DMS153 treated with DMSO at 0.1 percent for 48 hours (cell line): ENCODE results near the gene PCNX2.

Source experiments
- DNase-seq: peaks from one replicate; lab custom pipeline; 2025; ENCODE audit not compliant: unreplicated experiment; lab: John Stamatoyannopoulos, UW

PCNX2 gene

DNA sequence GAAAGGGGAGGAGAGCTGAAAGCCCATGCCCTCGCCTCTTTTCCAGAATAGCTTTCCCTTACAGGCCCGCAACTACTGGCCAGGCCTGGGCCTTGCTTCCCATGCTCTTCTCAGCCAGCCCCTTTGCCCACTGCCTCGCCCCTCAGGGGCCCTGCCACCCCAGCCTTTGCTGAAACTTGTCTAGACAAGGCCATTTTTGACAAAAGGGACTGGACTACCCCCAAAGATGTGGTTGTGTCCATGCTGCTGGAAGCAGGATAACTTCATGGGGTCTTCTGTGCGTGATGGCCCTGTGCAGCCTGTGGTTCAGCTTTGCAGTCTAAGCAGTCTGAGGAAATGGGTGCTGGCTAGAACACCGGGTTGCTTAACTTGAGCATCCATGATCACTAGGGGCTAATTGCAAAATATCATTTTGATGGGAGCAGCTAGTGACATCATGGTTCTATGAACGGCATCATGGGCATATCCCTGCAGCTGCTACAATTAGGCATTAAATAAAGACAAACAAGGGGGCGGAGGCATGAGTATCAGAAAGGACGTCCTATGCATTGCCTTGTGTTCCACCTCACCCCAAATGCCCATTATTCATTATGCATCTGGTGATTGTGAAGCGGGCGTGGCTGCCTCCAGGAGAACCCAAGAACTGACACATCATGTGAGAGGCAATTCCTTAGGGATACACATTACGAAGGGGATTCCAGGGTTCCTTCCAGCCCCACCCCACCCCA lies 308.3 kb downstream of the PCNX2 start:
- DNase-seq: no peak

GRCh38 chr1:232986527-232986922 lies 309.0 kb downstream of the PCNX2 start:
- no peak for DNase-seq

DNA sequence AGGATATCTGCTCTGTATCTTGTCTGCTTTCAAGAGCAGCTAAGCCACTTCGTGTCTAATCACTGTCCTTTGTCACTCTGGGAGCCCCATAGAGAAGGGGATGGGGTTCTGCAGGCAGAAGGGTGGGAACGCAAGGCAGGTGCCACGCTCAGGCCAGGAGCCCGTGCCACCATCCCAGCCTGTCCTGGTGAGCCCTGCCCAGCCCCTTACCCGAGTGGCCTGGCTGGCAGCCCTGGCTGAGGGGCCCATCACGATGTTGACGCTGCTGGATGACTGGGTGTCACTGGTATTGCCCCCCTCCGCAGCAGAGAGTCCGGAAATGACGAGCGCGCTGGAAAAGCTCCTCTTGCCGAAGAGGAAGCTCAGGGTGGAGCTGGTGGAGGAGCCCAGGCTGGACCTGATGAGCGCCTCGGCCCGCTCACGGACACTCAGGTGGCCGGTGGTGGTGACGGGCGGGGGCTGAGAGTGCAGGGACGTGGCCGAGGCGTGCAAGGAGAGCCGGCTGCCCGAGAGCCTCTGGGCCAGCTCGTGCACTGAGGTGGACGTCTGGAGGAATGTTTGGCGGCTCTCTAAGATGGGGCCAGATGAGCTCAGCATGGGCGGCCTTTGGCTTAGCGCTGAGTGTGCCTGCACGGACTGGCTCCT lies 309.5 kb downstream of the PCNX2 start:
- DNase-seq: no peak

- DNase-seq: no peak
These were observed 310.7 kb downstream of the PCNX2 start for GRCh38 chr1:232984577-232985425.

GRCh38 chr1:232983817-232984567 lies 311.5 kb downstream of the PCNX2 start:
- no peak for DNase-seq

- no peak for DNase-seq
These were observed 312.1 kb downstream of the PCNX2 start for GRCh38 chr1:232983375-232983774.

GRCh38 chr1:232982238-232982944 lies 313.1 kb downstream of the PCNX2 start:
- no peak for DNase-seq

GRCh38 chr1:232980986-232981560 lies 314.5 kb downstream of the PCNX2 start:
- DNase-seq: no peak

DNA sequence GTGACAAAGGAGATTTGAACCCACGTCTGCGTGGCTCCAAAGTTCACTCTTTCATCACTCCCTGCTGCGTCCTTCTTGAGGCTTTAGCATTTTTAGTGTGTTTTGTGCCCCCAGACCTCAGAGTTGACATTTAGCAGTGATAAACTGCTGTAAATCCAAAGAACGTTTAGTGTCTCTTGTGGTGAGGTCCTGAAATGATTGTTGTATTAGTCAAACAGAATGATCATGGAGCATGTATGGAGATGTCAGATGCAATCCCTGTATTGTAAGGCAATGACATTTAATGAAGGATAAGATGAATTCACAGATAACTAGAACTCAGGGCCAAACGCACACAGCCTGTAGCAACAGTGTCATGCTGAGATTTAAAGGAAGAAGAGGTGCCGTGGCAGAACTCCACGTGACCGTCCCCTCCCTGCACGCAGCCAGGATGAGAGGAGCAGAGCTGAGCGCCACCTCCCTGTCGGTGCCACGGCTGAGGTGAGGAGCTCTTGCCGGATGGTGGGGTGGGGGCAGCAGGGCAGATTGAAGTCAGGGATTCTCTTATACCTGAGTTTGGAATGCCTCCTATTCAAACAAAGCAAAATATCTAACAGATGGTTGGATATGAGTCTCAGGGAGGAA lies 315.1 kb downstream of the PCNX2 start:
- no peak for DNase-seq

DNA sequence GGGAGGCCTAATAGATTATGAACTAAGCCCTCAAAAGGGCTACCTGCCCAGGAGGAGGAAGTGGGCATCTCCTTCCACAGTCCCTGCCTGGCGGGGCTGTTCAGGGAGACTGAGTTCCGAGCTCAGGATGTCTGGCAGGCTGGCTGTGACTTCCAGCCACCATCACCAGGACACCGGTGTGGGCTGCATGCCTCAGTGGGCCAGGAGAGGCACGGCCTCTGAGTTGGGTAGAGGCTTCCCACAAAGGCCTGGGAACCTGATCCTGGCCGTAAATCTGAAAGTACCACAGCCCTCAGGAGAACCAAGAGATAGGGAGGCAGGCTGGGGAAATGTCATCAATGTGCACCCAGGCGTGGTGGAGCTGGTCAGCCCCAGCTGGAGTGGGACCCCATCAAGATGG lies 316.0 kb downstream of the PCNX2 start:
- DNase-seq: no peak

- DNase-seq: no peak
These were observed 316.7 kb downstream of the PCNX2 start for GRCh38 chr1:232978815-232979214.

DNA sequence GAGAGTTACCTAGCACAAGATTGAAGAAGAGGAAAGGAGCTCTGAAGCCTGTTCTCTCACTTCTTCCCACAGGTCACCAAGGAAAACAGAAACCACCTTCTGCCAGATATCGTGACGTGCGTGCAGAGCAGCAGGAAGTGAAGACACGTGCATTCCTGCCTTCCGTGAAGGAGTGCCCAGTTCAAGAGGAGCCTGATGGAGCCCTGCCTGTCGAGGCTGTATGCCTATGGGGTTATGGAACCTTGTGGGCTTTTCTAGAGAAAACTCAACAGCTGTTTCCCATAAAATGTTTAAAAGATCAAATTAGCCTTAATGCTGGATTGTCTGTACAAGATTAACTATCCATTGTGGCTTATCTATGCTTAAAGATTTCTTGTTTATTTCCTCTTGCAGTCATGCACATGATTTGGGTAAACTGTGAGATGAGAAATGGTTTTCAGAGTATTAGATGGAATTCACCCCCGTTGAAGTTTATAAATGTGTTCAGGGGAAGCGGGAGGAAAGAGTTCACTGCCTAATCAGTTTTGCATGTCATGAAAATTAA lies 317.4 kb downstream of the PCNX2 start:
- DNase-seq: no peak

DNA sequence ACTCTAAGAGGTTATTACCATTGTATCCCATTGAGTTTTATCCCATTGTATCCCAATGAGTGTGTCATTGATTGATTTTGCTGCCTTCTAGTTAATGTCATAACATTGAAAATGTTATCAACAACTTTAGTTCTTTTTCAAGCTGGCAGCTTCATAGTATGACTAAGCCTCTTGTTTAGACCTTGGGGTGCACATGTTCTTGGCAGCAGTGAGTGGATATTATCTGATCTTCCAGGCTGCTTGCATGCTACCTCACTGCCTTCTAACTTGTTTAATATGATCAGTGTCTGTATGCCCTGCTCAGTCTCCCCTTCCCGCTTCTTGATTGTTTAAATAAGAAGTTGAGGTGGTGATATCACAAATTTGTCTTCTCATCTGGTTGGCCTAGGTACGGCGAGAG lies 320.6 kb downstream of the PCNX2 start:
- no peak for DNase-seq

DNA sequence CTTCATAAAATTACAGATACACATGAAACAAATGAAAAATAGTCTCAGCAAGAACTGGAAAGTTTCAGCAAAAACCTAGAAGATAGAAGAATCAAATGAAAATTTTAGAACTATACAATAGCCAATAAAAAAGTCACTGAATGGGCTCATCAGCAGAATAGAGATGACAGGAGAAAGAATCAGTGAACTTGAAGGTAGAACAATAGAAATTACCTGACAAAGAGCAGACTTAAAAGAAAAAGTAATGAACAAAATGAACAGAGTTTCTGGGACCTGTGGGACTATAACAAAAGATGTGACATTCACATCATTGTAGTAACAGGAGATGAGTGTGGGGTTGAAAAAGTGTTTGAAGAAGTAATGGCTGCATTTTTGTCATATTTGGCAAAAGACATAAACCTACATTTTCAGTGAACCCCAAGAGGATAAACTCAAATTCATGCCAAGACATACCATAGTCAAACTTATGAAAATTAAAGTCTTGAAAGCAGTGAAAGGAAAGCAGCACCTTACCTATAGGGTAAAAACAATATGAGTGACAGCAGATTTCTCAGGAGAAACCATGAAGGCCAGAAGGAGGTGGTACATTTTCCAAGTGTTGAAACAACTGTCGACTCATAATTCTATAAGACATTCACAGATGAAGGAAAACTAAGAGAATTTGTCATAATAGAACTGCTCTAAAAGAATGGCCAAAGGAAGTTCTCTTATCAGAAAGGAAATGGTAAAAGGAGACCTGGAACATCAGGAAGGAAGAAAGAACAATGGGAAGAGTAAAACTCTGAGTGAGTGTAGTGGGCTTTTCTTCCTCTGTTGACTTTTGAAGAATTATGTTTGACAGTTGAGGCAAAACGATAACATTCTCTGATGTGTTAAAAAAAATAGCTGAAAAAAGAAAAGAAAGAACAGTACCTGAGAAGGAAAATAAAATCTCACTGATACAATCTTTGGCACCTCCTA lies 321.6 kb downstream of the PCNX2 start:
- no peak for DNase-seq

DNA sequence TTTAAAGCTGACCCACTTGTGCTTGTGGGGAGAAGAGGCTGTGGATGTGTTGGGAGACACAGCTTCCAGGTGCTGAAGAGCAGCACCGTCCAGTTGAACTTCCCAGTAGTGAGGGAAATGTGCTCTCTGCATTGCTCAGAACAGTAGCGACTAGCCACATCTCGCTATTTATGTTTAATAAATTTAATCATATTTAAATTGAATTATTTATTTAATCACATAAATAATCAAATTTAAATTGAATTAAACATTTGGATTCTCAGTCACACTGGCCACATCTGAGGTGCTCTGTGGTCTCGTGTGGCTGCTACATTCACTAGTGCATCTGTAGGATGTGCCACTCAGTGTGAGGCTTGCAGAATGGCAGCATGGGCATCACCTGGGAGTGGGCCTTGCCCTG lies 325.0 kb downstream of the PCNX2 start:
- DNase-seq: no peak

GRCh38 chr1:232969799-232970198 lies 325.7 kb downstream of the PCNX2 start:
- DNase-seq: no peak

DNA sequence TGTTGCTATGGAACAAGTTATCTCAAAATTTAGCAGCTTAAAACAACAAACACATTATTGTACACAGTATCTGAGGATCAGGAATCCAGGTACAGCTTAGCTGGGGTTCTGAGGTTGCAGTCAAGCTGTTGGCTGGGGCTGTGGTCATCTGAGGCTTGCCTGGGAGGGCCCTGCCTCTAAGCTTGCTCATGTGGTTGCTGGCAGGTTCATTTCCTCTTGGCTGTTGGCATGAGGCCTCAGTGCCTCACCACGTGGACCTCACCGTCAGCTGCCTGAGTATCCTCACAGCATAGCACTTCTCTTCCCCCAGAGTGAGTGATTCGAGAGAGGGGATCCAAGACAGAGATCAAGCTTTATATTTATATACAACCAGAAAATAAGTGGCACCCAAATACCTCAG lies 326.6 kb downstream of the PCNX2 start:
- DNase-seq: no peak

GRCh38 chr1:232968391-232968790 lies 327.1 kb downstream of the PCNX2 start:
- DNase-seq: no peak
